Measurements from ENCODE around the gene LRRC7.

Gene LRRC7

DNA sequence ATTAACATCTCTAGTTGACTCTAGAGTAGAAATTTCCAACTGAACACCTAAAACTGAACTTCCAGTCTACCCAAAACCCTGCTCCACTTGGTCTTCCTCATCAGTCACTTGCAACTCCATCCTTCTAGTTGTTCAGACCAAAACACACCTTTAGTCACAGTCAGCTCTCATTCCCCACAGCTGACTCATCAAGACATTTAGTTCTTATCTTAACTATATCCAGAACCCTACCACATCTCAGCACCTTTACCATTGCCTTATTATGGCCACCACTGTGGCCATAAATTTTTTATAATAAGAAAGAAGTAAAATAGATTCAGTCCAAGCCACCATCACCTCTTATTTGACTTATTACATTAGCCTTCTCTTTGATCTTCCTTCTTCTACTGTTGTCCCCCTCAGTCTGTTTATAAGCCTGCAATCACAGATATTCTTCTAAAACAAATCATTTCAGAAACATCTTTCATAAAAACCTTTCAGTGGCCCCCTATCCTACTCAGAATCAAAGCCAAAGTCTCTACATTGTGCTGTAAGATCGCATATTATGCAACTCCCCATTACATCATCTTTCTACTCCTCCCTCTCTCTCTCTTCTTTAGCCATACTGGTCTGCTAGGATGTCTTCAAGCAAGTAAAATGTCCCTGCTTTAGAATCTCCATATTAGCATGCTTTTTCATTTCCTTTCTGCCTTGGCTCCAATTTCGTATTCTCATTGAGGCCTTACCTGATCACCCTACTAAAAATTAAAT lies 361.8 kb downstream of the LRRC7 start:
- TF ChIP-seq EZH2 (IDR thresholded peaks at IDR 0.05; ENCODE audit: borderline replicate concordance, low read depth, low read length, severe bottlenecking), result no peak
- TF ChIP-seq, protein P1, sequence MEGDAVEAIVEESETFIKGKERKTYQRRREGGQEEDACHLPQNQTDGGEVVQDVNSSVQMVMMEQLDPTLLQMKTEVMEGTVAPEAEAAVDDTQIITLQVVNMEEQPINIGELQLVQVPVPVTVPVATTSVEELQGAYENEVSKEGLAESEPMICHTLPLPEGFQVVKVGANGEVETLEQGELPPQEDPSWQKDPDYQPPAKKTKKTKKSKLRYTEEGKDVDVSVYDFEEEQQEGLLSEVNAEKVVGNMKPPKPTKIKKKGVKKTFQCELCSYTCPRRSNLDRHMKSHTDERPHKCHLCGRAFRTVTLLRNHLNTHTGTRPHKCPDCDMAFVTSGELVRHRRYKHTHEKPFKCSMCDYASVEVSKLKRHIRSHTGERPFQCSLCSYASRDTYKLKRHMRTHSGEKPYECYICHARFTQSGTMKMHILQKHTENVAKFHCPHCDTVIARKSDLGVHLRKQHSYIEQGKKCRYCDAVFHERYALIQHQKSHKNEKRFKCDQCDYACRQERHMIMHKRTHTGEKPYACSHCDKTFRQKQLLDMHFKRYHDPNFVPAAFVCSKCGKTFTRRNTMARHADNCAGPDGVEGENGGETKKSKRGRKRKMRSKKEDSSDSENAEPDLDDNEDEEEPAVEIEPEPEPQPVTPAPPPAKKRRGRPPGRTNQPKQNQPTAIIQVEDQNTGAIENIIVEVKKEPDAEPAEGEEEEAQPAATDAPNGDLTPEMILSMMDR (IDR thresholded peaks at IDR 0.05; ENCODE audit: borderline replicate concordance, extremely low read depth, low read length, poor library complexity, severe bottlenecking), result no peak
- H3K9ac ChIP-seq (ENCODE audit: low read depth, low read length), result no peak overlapping the region
- no peak overlapping the region for H3K27ac ChIP-seq (ENCODE audit: low read length)
- no peaks in the 10 kb centered on the region for H3K79me2 ChIP-seq (ENCODE audit: insufficient read depth, low read length)
- no peaks in the 10 kb centered on the region for H4K20me1 ChIP-seq (ENCODE audit: insufficient read depth, low read length)
- H3K4me2 ChIP-seq (ENCODE audit: insufficient read depth, low read length), result no peak overlapping the region
- ATAC-seq (ENCODE audit: insufficient read depth, low read depth) (no peak), DNase-seq (no peak)
- no peak overlapping the region for H3K4me3 ChIP-seq (ENCODE audit: low read depth in 1 of 2, low read length in 2 of 2)
- no peaks in the 10 kb centered on the region for H3K27me3 ChIP-seq (ENCODE audit: insufficient read depth, low read length, poor library complexity)
- no peaks in the 10 kb centered on the region for H3K4me1 ChIP-seq (ENCODE audit: insufficient read depth, low read length)
- no peak overlapping the region for H2AFZ ChIP-seq (ENCODE audit: low read depth, low read length)
- H3K9me3 ChIP-seq (ENCODE audit: insufficient read depth, low read length, severe bottlenecking), result no peaks in the 10 kb centered on the region
- no peaks in the 10 kb centered on the region for H3K36me3 ChIP-seq (ENCODE audit: insufficient read depth, low read length)

DNA sequence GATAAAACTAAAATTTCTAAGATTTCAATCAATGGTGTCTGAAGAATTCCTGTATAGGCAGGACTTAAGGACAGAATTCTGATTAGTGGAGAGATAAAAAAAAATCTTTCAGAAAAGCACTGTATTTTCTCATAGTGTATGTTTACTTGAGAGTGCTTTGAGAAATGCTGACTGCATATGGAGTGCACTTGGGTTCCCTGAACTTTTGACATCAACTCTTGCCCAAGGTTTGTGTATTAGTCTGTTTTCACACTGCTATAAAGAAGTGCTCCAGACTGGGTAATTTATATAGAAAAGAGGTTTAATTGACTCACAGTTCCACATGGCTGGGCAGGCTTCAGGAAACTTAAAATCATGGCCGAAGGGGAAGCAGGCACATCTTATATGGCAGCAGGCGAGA lies 362.7 kb downstream of the LRRC7 start:
- TF ChIP-seq, protein P1 (IDR thresholded peaks at IDR 0.05; ENCODE audit: borderline replicate concordance, extremely low read depth, low read length, poor library complexity, severe bottlenecking), result no peak
- no peak for TF ChIP-seq EZH2 (IDR thresholded peaks at IDR 0.05; ENCODE audit: borderline replicate concordance, low read depth, low read length, severe bottlenecking)
- H3K27ac ChIP-seq (ENCODE audit: low read length), result no peak overlapping the region
- no peak overlapping the region for H2AFZ ChIP-seq (ENCODE audit: low read depth, low read length)
- ATAC-seq (ENCODE audit: insufficient read depth, low read depth) (no peak), DNase-seq (no peak)
- no peaks in the 10 kb centered on the region for H3K27me3 ChIP-seq (ENCODE audit: insufficient read depth, low read length, poor library complexity)
- no peaks in the 10 kb centered on the region for H3K4me1 ChIP-seq (ENCODE audit: insufficient read depth, low read length)
- H3K9ac ChIP-seq (ENCODE audit: low read depth, low read length), result no peak overlapping the region
- H4K20me1 ChIP-seq (ENCODE audit: insufficient read depth, low read length), result no peaks in the 10 kb centered on the region
- H3K79me2 ChIP-seq (ENCODE audit: insufficient read depth, low read length), result no peaks in the 10 kb centered on the region
- H3K4me3 ChIP-seq (ENCODE audit: low read depth in 1 of 2, low read length in 2 of 2), result no peak overlapping the region
- H3K9me3 ChIP-seq (ENCODE audit: insufficient read depth, low read length, severe bottlenecking), result no peaks in the 10 kb centered on the region
- no peak overlapping the region for H3K4me2 ChIP-seq (ENCODE audit: insufficient read depth, low read length)
- H3K36me3 ChIP-seq (ENCODE audit: insufficient read depth, low read length), result no peaks in the 10 kb centered on the region

DNA sequence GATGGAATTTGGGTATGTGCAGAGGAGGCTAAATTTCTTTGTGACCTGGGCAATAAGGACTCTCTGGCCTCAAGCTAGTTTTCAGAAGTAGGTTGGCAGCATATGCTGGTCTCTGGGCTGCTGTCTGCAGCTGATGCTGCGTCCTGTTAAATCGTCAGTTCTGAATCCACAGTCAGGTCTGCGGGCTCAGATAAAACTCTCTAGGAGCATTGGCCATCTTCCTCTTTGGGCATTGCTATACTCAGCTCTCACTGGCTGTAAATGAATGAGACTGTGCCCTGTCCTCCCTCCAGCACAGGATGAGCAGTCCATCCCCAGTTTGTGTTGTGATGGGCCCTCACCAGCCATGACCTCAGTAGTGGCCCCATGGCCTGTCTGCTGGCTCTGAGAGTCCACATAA lies 365.0 kb downstream of the LRRC7 start:
- Histone ChIP-seq H4K20me1 (ENCODE audit: insufficient read depth, low read length) (no peaks in the 10 kb centered on the region), H3K9me3 (ENCODE audit: insufficient read depth, low read length, severe bottlenecking) (no peaks in the 10 kb centered on the region), H2AFZ (ENCODE audit: low read depth, low read length) (no peak overlapping the region), H3K4me2 (ENCODE audit: insufficient read depth, low read length) (no peak overlapping the region), H3K27ac (ENCODE audit: low read length) (no peak overlapping the region), H3K27me3 (ENCODE audit: insufficient read depth, low read length, poor library complexity) (no peaks in the 10 kb centered on the region), H3K4me3 (ENCODE audit: low read depth in 1 of 2, low read length in 2 of 2) (no peak overlapping the region), H3K4me1 (ENCODE audit: insufficient read depth, low read length) (no peaks in the 10 kb centered on the region), H3K9ac (ENCODE audit: low read depth, low read length) (no peak overlapping the region), H3K79me2 (ENCODE audit: insufficient read depth, low read length) (no peaks in the 10 kb centered on the region), H3K36me3 (ENCODE audit: insufficient read depth, low read length) (no peaks in the 10 kb centered on the region)
- DNase-seq, result no peak
- ATAC-seq (ENCODE audit: insufficient read depth, low read depth), result no peak
- TF ChIP-seq, protein P1 (IDR thresholded peaks at IDR 0.05; ENCODE audit: borderline replicate concordance, extremely low read depth, low read length, poor library complexity, severe bottlenecking), result no peak
- no peak for TF ChIP-seq EZH2 (IDR thresholded peaks at IDR 0.05; ENCODE audit: borderline replicate concordance, low read depth, low read length, severe bottlenecking)

Data from DND-41 (cell line).